HG03066 (cell line): ENCODE results near the gene CRTC3.
"Not testable (repeated sequence)": the region's sequence is repeated elsewhere in the genome, so short reads cannot be mapped to it uniquely, and the experiment has no call there.

Experiments
- ATAC-seq: cut with Tn5 transposase; IDR thresholded peaks from one replicate; pipeline ENCODE4 v1.9.1; 2021; ENCODE audit warnings: low read depth; ENCODE audit not compliant: unreplicated experiment

Gene CRTC3

DNA sequence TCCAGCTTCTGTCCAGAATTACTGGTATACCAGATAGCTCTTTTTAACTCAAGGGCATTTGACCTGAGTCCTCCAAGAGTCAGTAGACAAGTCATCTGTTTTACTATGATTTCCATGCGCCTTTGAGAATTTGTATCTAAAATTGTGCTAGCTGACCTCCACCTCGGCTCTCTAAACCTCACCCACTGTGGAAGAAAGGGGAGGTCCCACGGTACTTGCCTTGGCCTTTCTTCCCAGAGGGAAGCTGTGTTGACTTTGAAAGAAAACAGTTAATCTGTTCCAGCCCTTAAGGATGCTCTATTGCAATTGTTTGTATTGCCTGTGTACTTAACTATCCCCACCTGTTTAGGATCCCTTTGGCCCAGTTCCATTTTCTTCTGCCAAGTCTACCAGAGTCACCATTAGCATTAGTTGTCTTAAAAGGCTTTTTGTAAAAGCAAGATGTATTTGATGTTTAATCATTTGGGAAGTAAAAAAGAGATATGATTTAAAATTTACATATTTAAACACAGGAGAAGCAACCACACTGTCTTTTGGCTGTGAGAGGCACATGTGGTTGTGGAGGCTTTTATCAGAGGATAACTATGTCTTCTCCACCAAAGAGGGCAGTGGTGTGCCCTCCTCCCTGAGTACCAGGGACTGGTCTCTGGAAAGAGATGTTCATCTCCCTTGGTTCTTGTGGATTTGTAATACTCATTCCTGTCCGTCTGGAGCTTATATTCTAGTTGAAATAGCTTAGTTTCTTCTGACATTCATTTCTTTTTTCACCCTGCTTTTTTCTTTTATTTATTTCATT, 88.8 kb downstream of the CRTC3 start:
- no peak for ATAC-seq

DNA sequence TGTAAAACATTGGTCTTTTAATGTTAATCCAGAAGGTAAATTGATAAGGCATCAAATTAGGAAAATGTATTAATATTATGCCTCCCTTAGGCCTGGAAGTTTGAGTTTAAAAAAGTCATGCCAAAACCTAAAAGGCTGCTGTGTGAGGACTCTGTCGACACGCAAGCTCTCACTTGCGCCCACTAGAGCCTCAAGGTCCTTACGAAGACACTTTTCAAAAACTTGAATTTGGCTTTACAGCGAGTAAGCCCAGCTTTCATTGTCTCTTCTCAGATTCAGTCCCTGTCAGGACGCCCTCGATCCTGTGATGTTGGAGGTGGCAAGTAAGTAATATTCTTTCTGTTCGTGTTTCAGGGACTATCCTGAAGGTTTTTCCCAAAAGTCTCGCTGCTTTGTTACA, 89.7 kb downstream of the CRTC3 start:
- no peak for ATAC-seq

DNA sequence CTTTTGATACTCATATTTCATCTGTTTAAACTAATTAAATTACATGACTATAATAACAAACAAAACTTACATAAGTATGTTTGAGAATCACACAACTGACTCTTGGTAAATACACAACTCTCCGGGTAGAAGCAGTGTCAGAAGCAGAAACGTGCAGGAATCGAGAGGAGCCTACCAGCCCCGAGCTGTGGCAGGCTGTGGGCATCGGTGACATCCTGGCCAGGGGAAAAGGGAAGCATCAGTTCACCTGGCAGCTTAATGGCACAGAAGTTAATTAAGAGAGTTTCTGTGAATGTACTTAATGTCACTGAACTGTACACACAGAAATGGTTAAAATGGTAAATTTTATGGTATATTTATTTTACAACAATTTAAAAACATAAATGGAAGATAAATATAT, 90.2 kb downstream of the CRTC3 start:
- ATAC-seq = no peak

DNA sequence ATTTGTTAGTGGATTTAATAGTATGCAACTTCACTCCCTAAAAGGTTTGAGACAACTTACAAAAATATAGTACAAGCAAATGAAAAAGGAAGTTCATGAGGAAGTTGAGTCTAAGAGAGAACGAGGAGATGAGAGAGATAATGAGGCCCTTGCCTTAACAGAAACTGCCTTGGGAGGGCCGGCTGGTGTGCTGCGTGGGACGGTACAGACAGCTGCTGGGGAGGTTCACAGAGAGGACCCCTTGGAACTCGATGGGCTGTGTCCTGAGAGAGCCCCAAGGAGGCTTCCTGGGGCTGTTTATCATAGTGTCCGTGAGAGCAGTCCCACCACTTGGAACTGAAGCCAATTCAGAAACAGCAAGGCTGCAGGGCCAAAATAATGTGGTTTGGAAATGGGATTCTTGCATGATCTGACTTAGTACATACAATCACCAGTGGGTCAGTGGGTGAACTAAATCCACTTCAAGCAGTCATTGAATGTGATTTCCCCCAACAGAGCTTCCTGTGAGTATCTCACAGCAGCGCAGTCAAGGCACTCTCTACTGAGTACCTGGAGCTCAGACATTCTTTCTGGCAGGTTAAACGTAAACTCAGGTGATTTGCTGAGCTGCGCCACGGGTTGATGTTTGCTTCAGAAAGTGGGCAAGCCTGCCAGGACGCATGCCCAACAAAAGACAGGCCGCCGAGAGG, 90.8 kb downstream of the CRTC3 start:
- peak; percentile 78 for ATAC-seq

DNA sequence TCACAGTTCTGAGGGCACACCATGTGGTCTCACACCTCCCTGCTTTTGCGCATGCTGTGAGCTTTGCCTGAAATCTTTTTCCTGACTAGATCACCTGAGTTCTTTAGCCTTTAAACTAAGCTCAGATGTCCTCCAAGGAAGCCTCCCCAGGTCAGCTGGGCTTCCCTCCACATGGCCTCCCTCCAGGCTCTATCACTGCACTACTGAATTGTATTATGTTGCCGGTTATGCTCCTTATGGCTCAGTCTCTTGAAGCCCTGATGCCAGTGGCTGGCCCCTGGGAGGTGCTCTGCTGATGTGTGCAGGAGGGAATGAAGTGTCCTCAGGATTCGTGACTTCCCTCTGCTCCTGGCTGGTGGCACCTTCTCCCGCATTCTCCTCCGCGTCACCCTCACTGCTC, 94.1 kb downstream of the CRTC3 start:
- ATAC-seq = no peak

DNA sequence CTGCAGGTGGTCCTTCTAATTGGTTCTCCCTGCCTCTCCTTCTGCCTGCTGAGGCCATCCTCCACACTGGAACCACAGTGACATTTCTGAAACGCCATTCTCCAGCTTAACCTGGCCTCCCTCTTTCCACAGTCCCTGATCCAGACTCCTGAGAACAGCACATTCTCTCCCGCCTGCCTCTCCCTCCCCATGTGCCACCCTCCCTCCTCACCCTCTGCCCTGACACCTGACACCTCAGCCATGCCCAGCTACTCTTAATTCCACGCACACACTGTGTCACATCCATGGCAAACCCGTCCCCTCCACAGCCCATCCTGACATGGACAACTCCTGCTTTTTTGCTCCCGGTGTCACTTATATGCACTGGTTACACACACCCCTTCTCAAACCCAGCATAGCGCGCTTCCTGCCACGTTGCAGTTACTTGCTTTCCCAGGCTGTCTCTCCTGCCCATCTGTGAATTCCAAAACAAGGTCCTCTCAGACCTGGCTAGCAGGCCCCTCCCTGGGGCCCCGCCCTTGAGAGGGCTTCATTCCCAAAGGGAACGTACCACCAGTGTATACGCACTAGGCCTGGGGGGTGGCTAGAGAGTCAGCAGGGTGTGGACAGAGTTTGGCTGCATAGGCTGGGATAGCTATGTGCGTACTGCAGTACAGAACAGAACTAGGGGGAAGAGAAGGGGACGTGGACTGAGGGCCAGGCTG, 94.7 kb downstream of the CRTC3 start:
- ATAC-seq = no peak

DNA sequence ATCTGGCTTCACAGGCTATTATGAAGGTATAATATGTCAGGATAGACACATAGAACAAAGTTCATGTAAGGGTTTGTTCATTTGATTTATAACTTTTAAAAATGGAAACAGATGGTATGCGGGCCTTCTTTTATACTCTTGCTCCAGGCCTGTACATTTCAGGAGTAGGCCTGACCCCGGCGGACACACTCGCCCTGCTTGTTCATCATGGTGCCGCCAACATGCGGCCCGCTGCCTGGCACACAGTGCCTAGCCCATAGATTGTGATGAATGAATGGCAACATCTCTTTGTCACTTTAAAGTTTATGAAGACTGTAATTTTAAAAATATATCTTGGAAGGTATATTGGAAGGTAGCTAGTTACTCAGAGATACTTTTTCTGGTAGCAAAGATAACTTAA, 95.3 kb downstream of the CRTC3 start:
- ATAC-seq = no peak

DNA sequence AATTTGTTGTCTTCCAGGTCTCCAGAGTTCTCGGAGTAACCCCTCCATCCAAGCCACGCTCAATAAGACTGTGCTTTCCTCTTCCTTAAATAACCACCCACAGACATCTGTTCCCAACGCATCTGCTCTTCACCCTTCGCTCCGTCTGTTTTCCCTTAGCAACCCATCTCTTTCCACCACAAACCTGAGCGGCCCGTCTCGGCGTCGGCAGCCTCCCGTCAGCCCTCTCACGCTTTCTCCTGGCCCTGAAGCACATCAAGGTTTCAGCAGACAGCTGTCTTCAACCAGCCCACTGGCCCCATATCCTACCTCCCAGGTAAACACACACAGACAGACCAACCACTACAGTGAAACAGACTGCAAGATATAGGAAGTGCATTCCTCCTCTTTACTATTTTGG, 99.5 kb downstream of the CRTC3 start:
- no peak for ATAC-seq

DNA sequence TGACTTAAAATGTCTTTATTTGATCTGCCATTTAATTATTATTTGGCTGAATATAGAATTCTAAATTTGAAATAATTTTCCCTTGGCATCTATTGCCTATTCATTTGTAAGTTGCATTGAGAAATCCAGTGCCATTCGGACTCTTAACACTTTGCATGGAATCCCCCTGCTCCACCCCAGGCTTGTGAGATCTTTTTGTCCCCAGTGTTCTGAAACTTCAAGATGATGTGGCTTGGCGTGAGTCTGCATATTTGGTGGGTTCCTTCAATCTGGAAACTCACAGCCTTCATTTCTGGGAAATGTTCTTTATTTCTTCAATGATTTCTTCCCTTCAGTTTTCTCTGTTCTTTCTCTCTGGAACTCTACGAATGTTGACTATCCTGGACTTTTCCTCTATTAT, 103.6 kb downstream of the CRTC3 start:
- ATAC-seq = no peak

DNA sequence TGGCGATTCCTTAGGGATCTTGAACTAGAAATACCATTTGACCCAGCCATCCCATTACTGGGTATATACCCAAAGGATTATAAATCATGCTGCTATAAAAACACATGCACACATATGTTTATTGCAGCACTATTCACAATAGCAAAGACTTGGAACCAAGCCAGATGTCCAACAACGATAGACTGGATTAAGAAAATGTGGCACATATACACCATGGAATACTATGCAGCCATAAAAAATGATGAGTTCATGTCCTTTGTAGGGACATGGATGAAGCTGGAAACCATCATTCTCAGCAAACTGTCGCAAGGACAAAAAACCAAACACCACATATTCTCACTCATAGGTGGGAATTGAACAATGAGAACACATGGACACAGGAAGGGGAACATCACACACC, 107.3 kb downstream of the CRTC3 start:
- not testable (repeated sequence) for ATAC-seq

DNA sequence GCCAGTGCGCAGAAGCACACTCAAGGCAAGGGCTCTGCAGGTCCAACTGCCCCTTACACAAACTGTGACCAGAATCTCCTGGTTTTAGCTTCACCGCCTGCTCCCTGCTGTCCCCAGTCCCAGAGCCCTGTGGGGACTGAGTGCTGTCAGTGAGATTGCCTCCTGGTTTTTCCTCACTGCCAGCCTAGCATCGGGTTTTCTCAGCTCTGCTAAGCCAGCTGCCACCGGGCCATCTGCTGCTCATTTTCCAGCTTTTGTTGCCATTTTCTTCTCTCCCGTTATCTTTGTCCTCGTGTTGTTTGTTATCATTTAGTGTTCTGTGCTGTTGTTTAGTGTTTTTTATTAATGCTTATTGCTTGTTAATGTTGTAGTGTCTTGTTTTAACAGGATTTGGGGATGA, 108.0 kb downstream of the CRTC3 start:
- ATAC-seq = no peak

DNA sequence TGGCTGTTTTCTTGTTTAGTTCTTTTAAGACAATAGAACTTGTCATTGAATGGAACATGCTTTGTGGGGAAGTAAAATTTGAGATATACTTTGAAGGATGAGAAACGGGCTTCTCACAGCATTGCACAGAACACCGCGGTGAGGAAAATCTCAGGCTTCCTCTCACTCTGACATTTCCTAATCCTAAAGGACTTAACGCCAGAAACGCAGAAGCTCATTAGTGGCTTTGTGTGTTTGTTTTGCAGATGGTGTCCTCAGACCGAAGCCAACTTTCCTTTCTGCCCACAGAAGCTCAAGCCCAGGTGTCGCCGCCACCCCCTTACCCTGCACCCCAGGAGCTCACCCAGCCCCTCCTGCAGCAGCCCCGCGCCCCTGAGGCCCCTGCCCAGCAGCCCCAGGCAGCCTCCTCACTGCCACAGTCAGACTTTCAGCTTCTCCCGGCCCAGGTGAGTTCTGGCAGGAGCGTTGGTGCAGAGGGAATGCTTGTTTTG, 108.5 kb downstream of the CRTC3 start:
- ATAC-seq = no peak

DNA sequence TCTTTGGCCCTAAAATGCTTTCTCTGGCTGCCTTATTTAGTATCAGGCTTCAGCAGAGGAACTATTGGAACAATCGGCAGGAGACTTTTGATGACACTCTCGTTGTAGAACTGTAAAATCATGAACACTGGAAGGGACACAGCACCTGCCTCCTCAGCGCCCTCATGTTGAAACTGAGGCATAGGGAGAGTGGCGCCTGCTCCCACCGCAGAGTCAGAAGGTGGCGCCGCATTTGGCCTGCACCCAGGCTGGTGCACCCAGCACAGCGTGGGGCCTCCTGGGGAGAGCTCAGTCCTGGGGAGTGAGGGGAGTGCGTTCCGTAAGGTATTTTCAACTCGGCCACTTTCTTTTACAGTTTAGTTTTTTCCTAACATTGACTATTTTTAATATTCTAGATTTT, 109.2 kb downstream of the CRTC3 start:
- ATAC-seq = no peak

DNA sequence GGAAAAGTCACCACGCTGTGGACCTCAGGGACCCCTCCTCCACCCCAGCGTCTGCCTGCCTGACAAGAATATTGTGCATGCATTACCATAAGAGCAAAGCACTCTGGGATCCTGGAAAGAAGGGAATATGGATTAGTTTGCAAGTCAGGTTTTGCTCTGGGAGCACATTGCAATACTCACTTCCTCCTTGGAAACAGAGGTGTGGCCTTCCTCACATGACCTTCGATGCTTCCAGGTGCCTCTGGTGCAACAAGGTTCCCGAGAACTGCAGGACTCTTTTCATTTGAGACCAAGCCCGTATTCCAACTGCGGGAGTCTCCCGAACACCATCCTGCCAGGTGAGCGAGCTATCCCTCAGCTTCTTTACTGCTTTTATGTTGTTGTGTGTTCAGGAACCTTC, 111.1 kb downstream of the CRTC3 start:
- ATAC-seq = no peak

DNA sequence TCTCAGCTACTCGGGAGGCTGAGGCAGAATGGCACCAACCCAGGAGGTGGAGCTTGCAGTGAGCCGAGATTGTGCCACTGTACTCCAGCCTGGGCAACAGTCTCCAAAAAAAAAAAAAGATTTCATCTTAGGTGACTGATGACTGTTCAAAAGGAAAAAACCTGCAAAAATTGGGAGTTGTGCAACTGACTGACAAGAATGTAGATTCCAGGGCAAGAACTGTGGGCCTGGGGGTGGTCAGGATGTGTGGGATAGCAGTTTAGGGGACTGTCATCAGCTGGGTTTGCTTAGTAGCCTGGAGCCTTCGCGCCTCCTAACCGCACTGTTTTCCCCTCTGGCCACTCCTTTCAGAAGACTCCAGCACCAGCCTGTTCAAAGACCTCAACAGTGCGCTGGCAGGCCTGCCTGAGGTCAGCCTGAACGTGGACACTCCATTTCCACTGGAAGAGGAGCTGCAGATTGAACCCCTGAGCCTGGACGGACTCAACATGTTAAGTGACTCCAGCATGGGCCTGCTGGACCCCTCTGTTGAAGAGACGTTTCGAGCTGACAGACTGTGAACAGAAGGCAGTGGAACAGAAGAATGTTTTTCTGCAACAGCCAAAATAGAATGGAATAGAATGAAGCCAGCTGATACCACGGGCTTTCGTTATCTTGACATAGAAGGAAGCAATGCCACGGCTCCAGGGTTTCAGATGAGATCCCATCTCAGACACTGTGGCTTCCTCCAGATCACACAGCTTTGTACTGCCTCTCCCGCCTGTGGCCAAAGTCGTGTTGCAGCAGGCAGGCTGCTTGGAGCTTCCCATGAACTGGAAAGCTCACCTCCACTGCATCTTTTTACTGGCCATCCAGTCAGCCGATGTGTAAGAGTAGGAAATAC, 112.1 kb downstream of the CRTC3 start:
- ATAC-seq = no peak

DNA sequence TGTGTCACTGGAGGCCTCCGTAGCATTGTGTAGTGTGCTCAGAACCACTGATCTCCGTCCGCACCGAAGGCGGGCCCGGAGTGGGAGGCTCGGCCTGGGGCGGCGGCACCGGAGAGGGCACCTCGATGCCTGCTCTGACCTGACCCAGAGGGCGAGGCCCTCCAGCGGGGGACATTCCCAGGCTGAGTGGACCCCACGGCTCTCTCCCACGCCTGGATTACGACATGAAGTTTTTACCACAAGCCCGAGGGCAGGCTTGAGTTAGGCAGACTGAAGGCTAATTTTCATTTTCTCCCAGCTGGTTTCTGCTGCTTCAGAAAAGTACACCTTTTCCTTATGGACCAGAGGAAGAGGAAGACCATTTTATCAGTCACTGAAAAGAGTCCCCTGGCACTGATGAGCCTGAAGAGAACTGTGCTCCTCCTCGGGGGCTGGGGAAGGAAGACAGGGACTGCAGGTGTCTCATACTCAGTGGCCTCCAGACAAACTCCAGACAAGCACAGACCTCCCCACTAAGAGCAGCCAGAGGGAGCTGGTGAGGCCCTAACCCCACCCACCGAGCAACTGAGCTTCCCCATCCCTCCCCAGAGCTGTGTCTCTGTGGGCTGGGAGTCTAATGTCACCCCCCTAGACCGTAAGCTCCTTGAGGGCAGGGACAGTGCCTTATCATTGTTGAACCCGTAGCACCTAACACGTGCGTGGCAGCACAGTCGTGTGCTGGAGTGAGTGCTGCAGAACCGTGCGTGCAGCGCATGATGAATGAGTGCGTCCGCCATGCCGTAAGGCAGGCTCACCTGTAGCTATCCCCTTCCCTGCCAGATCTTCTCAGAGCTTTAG, 113.0 kb downstream of the CRTC3 start:
- ATAC-seq = no peak

DNA sequence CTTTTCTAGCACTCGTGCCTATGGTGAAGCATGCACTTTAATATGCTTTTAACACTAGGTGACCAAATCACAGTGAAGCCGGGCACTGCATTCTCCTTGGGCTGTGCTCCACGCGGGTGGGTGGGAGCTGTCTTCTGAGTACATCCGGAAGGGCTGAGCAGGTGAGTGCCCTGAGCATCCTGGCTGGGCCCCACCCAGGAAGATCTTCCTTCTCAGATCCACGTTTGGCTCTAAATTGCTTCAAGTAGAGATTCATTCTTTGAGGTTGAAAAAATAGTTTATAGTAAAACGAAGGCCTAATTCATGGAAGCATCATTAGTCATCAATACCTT, 113.5 kb downstream of the CRTC3 start:
- ATAC-seq = no peak

DNA sequence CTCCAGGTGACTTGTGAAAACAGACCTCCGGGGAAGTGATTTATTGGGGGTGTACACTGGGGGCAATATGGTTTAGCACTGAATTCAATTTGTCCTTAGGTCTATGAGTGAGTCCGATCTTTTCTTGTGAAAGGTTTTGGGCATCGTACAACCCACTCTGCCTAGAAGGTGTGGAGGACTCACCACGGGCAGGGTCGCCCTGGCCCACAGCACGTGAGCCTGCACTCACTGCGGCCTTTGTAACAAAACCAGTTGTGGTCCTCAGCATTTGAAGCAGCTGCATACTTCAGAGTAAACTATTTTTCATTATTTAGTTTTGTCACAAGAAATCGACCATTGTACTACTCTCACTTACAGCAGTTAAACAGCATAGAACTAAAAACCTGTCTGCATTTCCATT, 114.8 kb downstream of the CRTC3 start:
- ATAC-seq = no peak

DNA sequence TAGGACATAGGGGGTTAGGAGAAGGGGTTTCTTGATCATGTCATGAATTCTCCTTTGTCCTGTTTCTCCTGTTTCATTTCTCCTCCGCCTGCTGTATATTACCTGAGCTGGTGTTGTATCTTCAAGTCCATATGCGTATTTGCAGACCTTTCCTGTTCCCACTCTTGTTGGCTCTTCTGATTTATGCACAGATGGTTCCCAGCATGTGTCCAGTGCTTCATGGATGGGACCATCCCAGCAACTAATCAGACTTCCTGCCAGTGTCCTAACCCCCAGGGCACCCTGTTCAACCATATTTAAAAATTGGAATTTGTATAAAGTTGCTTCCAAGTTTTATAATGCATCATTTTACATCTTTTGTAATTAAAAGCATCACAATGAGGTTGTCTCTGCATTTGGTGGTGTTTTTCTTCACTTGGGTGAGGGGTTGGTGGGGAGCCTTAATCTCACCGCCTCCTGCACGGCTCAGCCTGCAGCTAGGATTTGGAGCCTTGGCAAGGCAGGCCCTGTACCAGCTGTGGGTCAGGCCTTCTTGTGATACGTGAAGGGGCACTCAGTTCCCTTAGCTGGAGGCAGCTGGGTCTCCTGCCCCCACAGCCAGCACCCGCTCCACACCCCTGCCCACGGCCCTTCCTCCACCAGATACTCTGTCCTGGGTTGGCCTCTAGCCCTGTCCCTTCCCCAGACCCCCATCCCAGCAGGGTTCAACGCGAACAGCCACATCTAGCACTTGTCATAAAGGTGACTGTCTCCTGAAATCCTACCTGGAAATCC, 115.4 kb downstream of the CRTC3 start:
- ATAC-seq = no peak
